ENCODE data around the gene CSTF2T. TPM values are rescaled to one million over a fixed set of nuclear protein-coding genes. Genes with fewer than 3 reads are reported as not detected.

The CSTF2T gene
- total and polyA plus RNA-seq, 2 donors (not counting 1 experiment from before 2014, with no cell fraction given): 4.5 to 36.4 TPM

GRCh38 chr10:51658000-51658399 is 41.4 kb downstream of the CSTF2T start:
- Histone ChIP-seq H3K4me2 (replicated peaks; ENCODE audit: low read depth, low read length, poor library complexity, severe bottlenecking) (no peak overlapping the region), H3K36me3 (replicated peaks in 1 of 2; ENCODE audit: control extremely low read depth in 1 of 2, control insufficient read depth in 1 of 2, extremely low read depth in 1 of 2, insufficient read depth in 2 of 2, low read length in 1 of 2) (no peaks in the 10 kb centered on the region), H3K4me1 (ENCODE audit: control insufficient read depth in 2 of 2, insufficient read depth in 2 of 2, low read length in 2 of 2) (no peaks in the 10 kb centered on the region), H3K27ac (ENCODE audit: low read length in 2 of 2) (no peak overlapping the region), H3K79me2 (ENCODE audit: control insufficient read depth, insufficient read depth, low read length) (no peaks in the 10 kb centered on the region), H3K9me3 (ENCODE audit: control extremely low read depth in 1 of 3, control insufficient read depth in 2 of 3, insufficient read depth in 1 of 3, low read length in 2 of 3) (no peaks in the 10 kb centered on the region), H4K20me1 (ENCODE audit: control insufficient read depth, insufficient read depth, low read length, poor library complexity, severe bottlenecking) (no peaks in the 10 kb centered on the region), H3K27me3 (replicated peaks in 1 of 4; ENCODE audit: control extremely low read depth in 1 of 4, control insufficient read depth in 3 of 4, insufficient read depth in 4 of 4, low read length in 3 of 4) (no peaks in the 10 kb centered on the region), H3K9ac (ENCODE audit: low read length) (no peak overlapping the region), H2AFZ (ENCODE audit: insufficient read depth, low read depth, low read length, poor library complexity, severe bottlenecking) (no peak overlapping the region), H3K4me3 (ENCODE audit: control extremely low read depth in 1 of 5, extremely low read depth in 1 of 5, insufficient read depth in 1 of 5, low read depth in 2 of 5, low read length in 4 of 5) (no peak overlapping the region)
- ChIA-PET CTCF (no interaction called here), POLR2A (no interaction called here)
- H3K27me3 Mint-ChIP-seq: peaks cover 15% of the 10 kb centered on the region
- intact Hi-C loops (cut with micrococcal nuclease): no loop called here
- no peak overlapping the region for H3K27ac Mint-ChIP-seq
- no peaks in the 10 kb centered on the region for H3K4me1 Mint-ChIP-seq
- no peak for DNase-seq
- TF ChIP-seq, protein P1, sequence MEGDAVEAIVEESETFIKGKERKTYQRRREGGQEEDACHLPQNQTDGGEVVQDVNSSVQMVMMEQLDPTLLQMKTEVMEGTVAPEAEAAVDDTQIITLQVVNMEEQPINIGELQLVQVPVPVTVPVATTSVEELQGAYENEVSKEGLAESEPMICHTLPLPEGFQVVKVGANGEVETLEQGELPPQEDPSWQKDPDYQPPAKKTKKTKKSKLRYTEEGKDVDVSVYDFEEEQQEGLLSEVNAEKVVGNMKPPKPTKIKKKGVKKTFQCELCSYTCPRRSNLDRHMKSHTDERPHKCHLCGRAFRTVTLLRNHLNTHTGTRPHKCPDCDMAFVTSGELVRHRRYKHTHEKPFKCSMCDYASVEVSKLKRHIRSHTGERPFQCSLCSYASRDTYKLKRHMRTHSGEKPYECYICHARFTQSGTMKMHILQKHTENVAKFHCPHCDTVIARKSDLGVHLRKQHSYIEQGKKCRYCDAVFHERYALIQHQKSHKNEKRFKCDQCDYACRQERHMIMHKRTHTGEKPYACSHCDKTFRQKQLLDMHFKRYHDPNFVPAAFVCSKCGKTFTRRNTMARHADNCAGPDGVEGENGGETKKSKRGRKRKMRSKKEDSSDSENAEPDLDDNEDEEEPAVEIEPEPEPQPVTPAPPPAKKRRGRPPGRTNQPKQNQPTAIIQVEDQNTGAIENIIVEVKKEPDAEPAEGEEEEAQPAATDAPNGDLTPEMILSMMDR (IDR thresholded peaks at IDR 0.05): no peak
- TF ChIP-seq EZH2 (IDR thresholded peaks at IDR 0.05; ENCODE audit: borderline replicate concordance, insufficient read depth, low read depth, low read length, poor library complexity, severe bottlenecking): no peak
- H3K4me3 Mint-ChIP-seq: no peak overlapping the region
- ATAC-seq (ENCODE audit: low read depth): no peak
- H3K9me3 Mint-ChIP-seq (ENCODE audit: insufficient read depth): no peaks in the 10 kb centered on the region
- WGBS (ENCODE audit: insufficient coverage): no CpG with 5 or more reads among the region's 2 CpGs

- H3K9ac ChIP-seq (ENCODE audit: low read length): no peak overlapping the region
- peaks cover 15% of the 10 kb centered on the region for H3K27me3 Mint-ChIP-seq
- H3K27ac Mint-ChIP-seq: no peak overlapping the region
- 94% methylated on average over 3 of the region's 3 CpGs for WGBS (ENCODE audit: insufficient coverage)
- no peak overlapping the region for H3K4me2 ChIP-seq (replicated peaks; ENCODE audit: low read depth, low read length, poor library complexity, severe bottlenecking)
- no peak overlapping the region for H3K4me3 Mint-ChIP-seq
- no peak overlapping the region for H2AFZ ChIP-seq (ENCODE audit: insufficient read depth, low read depth, low read length, poor library complexity, severe bottlenecking)
- TF ChIP-seq, protein P1 (IDR thresholded peaks at IDR 0.05): no peak
- no peak for TF ChIP-seq EZH2 (IDR thresholded peaks at IDR 0.05; ENCODE audit: borderline replicate concordance, insufficient read depth, low read depth, low read length, poor library complexity, severe bottlenecking)
- H3K27ac ChIP-seq (ENCODE audit: low read length in 2 of 2): no peak overlapping the region
- H3K9me3 Mint-ChIP-seq (ENCODE audit: insufficient read depth): no peaks in the 10 kb centered on the region
- H3K27me3 ChIP-seq (replicated peaks in 1 of 4; ENCODE audit: control extremely low read depth in 1 of 4, control insufficient read depth in 3 of 4, insufficient read depth in 4 of 4, low read length in 3 of 4): no peaks in the 10 kb centered on the region
- no peaks in the 10 kb centered on the region for H3K4me1 ChIP-seq (ENCODE audit: control insufficient read depth in 2 of 2, insufficient read depth in 2 of 2, low read length in 2 of 2)
- no peaks in the 10 kb centered on the region for H4K20me1 ChIP-seq (ENCODE audit: control insufficient read depth, insufficient read depth, low read length, poor library complexity, severe bottlenecking)
- intact Hi-C loops (cut with micrococcal nuclease): no loop called here
- no peaks in the 10 kb centered on the region for H3K4me1 Mint-ChIP-seq
- DNase-seq (no peak), ATAC-seq (ENCODE audit: low read depth) (no peak)
- no peaks in the 10 kb centered on the region for H3K9me3 ChIP-seq (ENCODE audit: control extremely low read depth in 1 of 3, control insufficient read depth in 2 of 3, insufficient read depth in 1 of 3, low read length in 2 of 3)
- H3K4me3 ChIP-seq (ENCODE audit: control extremely low read depth in 1 of 5, extremely low read depth in 1 of 5, insufficient read depth in 1 of 5, low read depth in 2 of 5, low read length in 4 of 5): no peak overlapping the region
- no peaks in the 10 kb centered on the region for H3K79me2 ChIP-seq (ENCODE audit: control insufficient read depth, insufficient read depth, low read length)
- POLR2A ChIA-PET: no interaction called here
- H3K36me3 ChIP-seq (replicated peaks in 1 of 2; ENCODE audit: control extremely low read depth in 1 of 2, control insufficient read depth in 1 of 2, extremely low read depth in 1 of 2, insufficient read depth in 2 of 2, low read length in 1 of 2): no peaks in the 10 kb centered on the region
- CTCF ChIA-PET: no interaction called here
Measured at GRCh38 chr10:51656503-51656902, 42.9 kb downstream of the CSTF2T start.

Measured in B cell (primary cell).